B cell (primary cell): ENCODE measurements around the gene GK2. TPM values are rescaled to one million over a fixed set of nuclear protein-coding genes. Genes with fewer than 3 reads are reported as not detected.

Experiments
- ATAC-seq: fragments of 200-7000 bp; cut with Tn5 transposase; one replicate; pipeline ENCODE4 v1.10.0; 2021; ENCODE audit warnings: low read depth, mild to moderate bottlenecking, moderate number of reproducible peaks, moderate library complexity
- CTCF ChIA-PET: fragments of 350-600 bp; sonication (Branson Sonifier 250); formaldehyde crosslinking; loops from one replicate; lab custom pipeline; 2021; ENCODE audit warnings: antibody characterized with exemption, inconsistent platforms; lab: Charles Lee
- POLR2A ChIA-PET: fragments of 350-600 bp; sonication (Branson Sonifier 250); formaldehyde crosslinking; loops from one replicate; lab custom pipeline; 2021; ENCODE audit warnings: antibody characterized with exemption; lab: Charles Lee
- DNase-seq: peaks from one replicate; pipeline ENCODE4 v3.0.0; 2013
- H2AFZ ChIP-seq: 2 replicates; pipeline ENCODE4 v1.6.1; 2012; ENCODE audit warnings: mild to moderate bottlenecking, low read depth, low read length; ENCODE audit not compliant: insufficient read depth, poor library complexity, severe bottlenecking
- H3K27ac ChIP-seq, 2 donors: 1 replicate in 1 of 2; 2 replicates in 1 of 2; pipeline ENCODE4 v1.5.1; 2012 to 2013; ENCODE audit warnings: low read length in 2 of 2, mild to moderate bottlenecking in 2 of 2, moderate library complexity in 1 of 2
- H3K27me3 ChIP-seq, 4 experiments: fragments of 200-600 bp in 1 of 4; sonication (generic) in 1 of 4; replicated peaks in 1 of 4; 1 replicate in 2 of 4; 2 replicates in 2 of 4; pipeline versions ENCODE4 v1.6.1 to v1.7.0; 2013 to 2016; ENCODE audit warnings: low read length in 3 of 4, mild to moderate bottlenecking in 2 of 4, mixed read lengths in 1 of 4, moderate library complexity in 1 of 4; ENCODE audit not compliant: insufficient read depth in 4 of 4, control insufficient read depth in 3 of 4; ENCODE audit errors: control extremely low read depth in 1 of 4
- H3K36me3 ChIP-seq, 2 experiments: replicated peaks in 1 of 2; 1 replicate in 1 of 2; 2 replicates in 1 of 2; pipeline versions ENCODE4 v1.6.1 to v1.7.1; 2013; ENCODE audit warnings: low read length in 1 of 2; ENCODE audit not compliant: insufficient read depth in 2 of 2, control insufficient read depth in 1 of 2; ENCODE audit errors: control extremely low read depth in 1 of 2, extremely low read depth in 1 of 2
- H3K4me1 ChIP-seq, 2 donors: fragments of 200-600 bp in 1 of 2; sonication (generic) in 1 of 2; 1 replicate in 1 of 2; 2 replicates in 1 of 2; pipeline versions ENCODE4 v1.5.1 to v1.6.1; 2013 to 2017; ENCODE audit warnings: low read length in 2 of 2; ENCODE audit not compliant: control insufficient read depth in 2 of 2, insufficient read depth in 2 of 2
- H3K4me2 ChIP-seq: replicated peaks from 2 replicates; pipeline ENCODE3; 2012; ENCODE audit warnings: mild to moderate bottlenecking, low read depth, low read length; ENCODE audit not compliant: poor library complexity, severe bottlenecking
- H3K4me3 ChIP-seq, 5 experiments: fragments of 200-600 bp in 1 of 5; sonication (generic) in 1 of 5; 1 replicate in 3 of 5; 2 replicates in 2 of 5; pipeline versions ENCODE4 v1.5.1 to v1.7.0; 2011 to 2016; ENCODE audit warnings: low read length in 4 of 5, mild to moderate bottlenecking in 4 of 5, low read depth in 2 of 5, control low read depth in 1 of 5, moderate library complexity in 1 of 5; ENCODE audit not compliant: insufficient read depth in 1 of 5; ENCODE audit errors: control extremely low read depth in 1 of 5, extremely low read depth in 1 of 5
- H3K79me2 ChIP-seq: fragments of 200-600 bp; sonication (generic); one replicate; pipeline ENCODE4 v1.6.0; 2016; ENCODE audit warnings: low read length; ENCODE audit not compliant: control insufficient read depth, insufficient read depth
- H3K9ac ChIP-seq: fragments of 200-600 bp; sonication (generic); 2 replicates; pipeline ENCODE4 v1.6.1; 2017; ENCODE audit warnings: mild to moderate bottlenecking, low read length, moderate library complexity
- H3K9me3 ChIP-seq, 3 donors: one replicate each; pipeline versions ENCODE4 v1.6.1 to v1.7.1; 2013; ENCODE audit warnings: low read length in 2 of 3; ENCODE audit not compliant: control insufficient read depth in 2 of 3, insufficient read depth in 1 of 3; ENCODE audit errors: control extremely low read depth in 1 of 3
- H4K20me1 ChIP-seq: 2 replicates; pipeline ENCODE4 v1.6.0; 2012; ENCODE audit warnings: mild to moderate bottlenecking, low read length; ENCODE audit not compliant: insufficient read depth, control insufficient read depth, poor library complexity, severe bottlenecking
- H3K27ac Mint-ChIP-seq: one replicate; pipeline ENCODE4 v1.8.0; 2021; ENCODE audit warnings: mixed read lengths
- H3K27me3 Mint-ChIP-seq: one replicate; pipeline ENCODE4 v1.8.0; 2021; ENCODE audit warnings: mixed read lengths
- H3K4me1 Mint-ChIP-seq: one replicate; pipeline ENCODE4 v1.8.0; 2021; ENCODE audit warnings: mixed read lengths
- H3K4me3 Mint-ChIP-seq: one replicate; pipeline ENCODE4 v1.8.0; 2021; ENCODE audit warnings: mixed read lengths
- H3K9me3 Mint-ChIP-seq: one replicate; pipeline ENCODE4 v1.8.0; 2022; ENCODE audit warnings: mixed read lengths; ENCODE audit not compliant: insufficient read depth
- CTCF ChIP-seq: fragments of 200-600 bp; IDR thresholded peaks from one replicate; pipeline ENCODE4 v1.8.0; 2022; ENCODE audit warnings: antibody characterized with exemption, mild to moderate bottlenecking
- EZH2 ChIP-seq: IDR thresholded peaks from 2 replicates; pipeline ENCODE4 v1.6.1; 2012; ENCODE audit warnings: borderline replicate concordance, low read depth, mild to moderate bottlenecking, moderate library complexity, low read length; ENCODE audit not compliant: insufficient read depth, poor library complexity, severe bottlenecking
- WGBS: methylation state at CpG from one replicate; pipeline ENCODE4 v1.1.5; 2013; ENCODE audit warnings: missing lambda C conversion rate; ENCODE audit not compliant: insufficient coverage; 5-methylcytosine and 5-hydroxymethylcytosine counted together
- intact Hi-C: fragments of 100-400 bp; cut with micrococcal nuclease; formaldehyde crosslinking; loops from one replicate; pipeline ENCODE4 v1.10.0; 2022
- polyA minus RNA-seq: library from RNA; depleted of rRNA, polyadenylated mRNA; stranded (reverse); fragments of >200 nt; gene quantifications from 2 replicates; pipeline ENCODE4 v1.2.3, GENCODE V29; 2012
- polyA plus RNA-seq: library from polyadenylated mRNA; depleted of rRNA; stranded (reverse); fragments of >200 nt; gene quantifications from 2 replicates; pipeline ENCODE4 v1.2.3, GENCODE V29; 2012
- total RNA-seq, 2 donors: library from RNA; stranded (reverse); fragments of 120-200 nt in 1 of 2; gene quantifications; 1 replicate in 1 of 2; 2 replicates in 1 of 2; pipeline versions ENCODE4 v1.2.3 to v1.2.4, GENCODE V29; 2013 to 2022

GK2 gene
- not detected in 2 replicates for total RNA-seq
- not detected for total RNA-seq (2013)
- polyA plus RNA-seq: not detected in 2 replicates
- polyA minus RNA-seq: not detected in 2 replicates

GRCh38 chr4:79408063-79408462 lies at the start of gene GK2:
GK2 (minus strand) TSS chr4:79408228; CDS start chr4:79408200, 28 bp downstream.
- Histone ChIP-seq H4K20me1 (no peaks in the 10 kb centered on the region), H2AFZ (no peak within 1 kb of the TSS), H3K9me3 (peaks cover 0 to 4% (median 0%) of the 10 kb centered on the region in 3 donors), H3K36me3 (no peaks in the 10 kb centered on the region), H3K9ac (no peak within 1 kb of the TSS), H3K4me2 (no peak within 1 kb of the TSS), H3K27ac (no peak within 1 kb of the TSS), H3K4me3 (no peak within 1 kb of the TSS), H3K27me3 (no peaks in the 10 kb centered on the region), H3K4me1 (no peaks in the 10 kb centered on the region), H3K79me2 (no peaks in the 10 kb centered on the region)
- ChIA-PET POLR2A (no interaction called here), CTCF (no interaction called here)
- TF ChIP-seq EZH2 (no peak), CTCF (no peak)
- Mint-ChIP-seq H3K9me3 (no peaks in the 10 kb centered on the region), H3K27me3 (no peaks in the 10 kb centered on the region), H3K4me1 (no peaks in the 10 kb centered on the region), H3K27ac (no peak within 1 kb of the TSS), H3K4me3 (no peak within 1 kb of the TSS)
- WGBS: 85% methylated on average over 6 of the region's 16 CpGs
- no peak for DNase-seq
- ATAC-seq: no peak
- intact Hi-C loops: no loop called here

- Mint-ChIP-seq H3K4me1 (no peaks in the 10 kb centered on the region), H3K27ac (no peak overlapping the region), H3K27me3 (no peaks in the 10 kb centered on the region), H3K4me3 (no peak overlapping the region), H3K9me3 (no peaks in the 10 kb centered on the region)
- Histone ChIP-seq H3K4me1 (no peaks in the 10 kb centered on the region), H2AFZ (no peak overlapping the region), H3K9me3 (no peaks in the 10 kb centered on the region), H3K27me3 (no peaks in the 10 kb centered on the region), H3K79me2 (no peaks in the 10 kb centered on the region), H4K20me1 (no peaks in the 10 kb centered on the region), H3K36me3 (no peaks in the 10 kb centered on the region), H3K27ac (no peak overlapping the region), H3K4me2 (no peak overlapping the region), H3K4me3 (no peak overlapping the region), H3K9ac (no peak overlapping the region)
- DNase-seq (no peak), ATAC-seq (no peak)
- ChIA-PET POLR2A (no interaction called here), CTCF (no interaction called here)
- no peak for TF ChIP-seq CTCF
- TF ChIP-seq EZH2: no peak
- intact Hi-C loops: no loop called here
- WGBS: 86% methylated on average over 3 of the region's 5 CpGs
These were observed 47.2 kb upstream of the GK2 start for GRCh38 chr4:79455216-79455615.
